HG03045 (cell line): ENCODE data around the gene HEPACAM.

Experiments
- ATAC-seq: cut with Tn5 transposase; IDR thresholded peaks from one replicate; pipeline ENCODE4 v1.9.1; 2021; ENCODE audit warnings: mild to moderate bottlenecking, moderate library complexity; ENCODE audit not compliant: unreplicated experiment

HEPACAM gene

GRCh38 chr11:124900464-124900863 is 35.4 kb downstream of the HEPACAM start:
- ATAC-seq = no peak

GRCh38 chr11:124899383-124900145 is 36.3 kb downstream of the HEPACAM start:
- no peak for ATAC-seq

- ATAC-seq = no peak
Observed at GRCh38 chr11:124898711-124899110, 37.1 kb downstream of the HEPACAM start.

GRCh38 chr11:124898263-124898680 is 37.6 kb downstream of the HEPACAM start:
- no peak for ATAC-seq

DNA sequence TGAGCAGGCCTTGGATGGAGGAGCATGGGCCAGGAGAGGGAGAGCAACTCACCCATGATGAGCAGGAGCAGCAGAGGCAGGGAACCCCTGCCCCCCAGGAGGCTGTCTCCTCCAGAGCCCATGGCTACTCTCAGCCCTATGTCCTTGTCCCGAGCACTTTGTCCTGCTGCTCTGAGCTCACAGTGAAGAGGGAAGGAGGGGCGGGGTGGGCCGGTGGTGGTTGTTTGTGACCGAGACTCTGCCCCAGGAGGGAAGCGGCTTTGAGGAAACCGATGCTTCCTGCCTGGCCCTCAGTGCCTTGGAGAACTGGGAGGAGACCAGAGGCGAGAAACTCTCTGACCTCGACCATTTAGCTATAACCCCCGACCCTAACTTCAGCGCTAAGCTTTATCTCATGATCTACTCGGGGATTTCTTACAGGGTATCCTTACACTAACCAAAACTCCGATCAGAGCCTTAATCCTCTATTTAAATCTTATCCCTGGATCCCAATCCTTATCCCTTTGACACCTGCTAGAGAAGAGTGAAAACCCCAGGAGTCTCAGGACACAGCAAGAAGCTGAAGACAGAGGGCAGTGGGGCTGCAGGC is 38.1 kb downstream of the HEPACAM start, which contains the start of gene ROBO4:
Gene ROBO4, minus strand, starts transcription at position 192 of the 589 bp plus-strand sequence. Its CDS starts 70 bp downstream, at position 122.
- no peak for ATAC-seq

GRCh38 chr11:124896821-124897391 is 38.9 kb downstream of the HEPACAM start:
- ATAC-seq = no peak

GRCh38 chr11:124896071-124896750 is 39.6 kb downstream of the HEPACAM start:
- no peak for ATAC-seq

DNA sequence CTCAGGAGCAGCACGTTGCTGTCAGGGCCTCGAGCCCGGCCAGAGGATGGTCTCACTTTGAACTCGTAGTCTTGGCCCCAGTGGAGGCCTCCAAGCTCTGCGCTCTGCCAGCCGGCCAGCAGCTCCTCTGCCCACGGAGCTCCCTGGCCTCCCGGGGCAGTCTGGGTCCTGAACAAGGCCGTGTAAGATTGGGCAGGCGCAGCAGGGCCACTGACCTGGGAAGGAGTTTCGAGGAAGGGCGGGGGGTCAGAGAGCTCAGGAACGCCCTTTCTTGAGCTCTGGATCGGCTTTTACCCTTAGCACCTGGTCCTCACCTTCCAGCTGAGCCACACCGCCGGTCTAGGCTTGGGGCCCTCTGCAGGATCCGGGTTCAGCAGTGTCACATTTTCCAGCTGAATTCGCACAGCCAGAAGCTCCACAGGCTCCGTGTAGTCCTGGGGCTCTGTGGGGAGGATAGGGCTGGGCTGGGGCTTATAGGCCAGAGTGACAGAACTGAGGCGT is 40.3 kb downstream of the HEPACAM start:
- ATAC-seq = no peak

DNA sequence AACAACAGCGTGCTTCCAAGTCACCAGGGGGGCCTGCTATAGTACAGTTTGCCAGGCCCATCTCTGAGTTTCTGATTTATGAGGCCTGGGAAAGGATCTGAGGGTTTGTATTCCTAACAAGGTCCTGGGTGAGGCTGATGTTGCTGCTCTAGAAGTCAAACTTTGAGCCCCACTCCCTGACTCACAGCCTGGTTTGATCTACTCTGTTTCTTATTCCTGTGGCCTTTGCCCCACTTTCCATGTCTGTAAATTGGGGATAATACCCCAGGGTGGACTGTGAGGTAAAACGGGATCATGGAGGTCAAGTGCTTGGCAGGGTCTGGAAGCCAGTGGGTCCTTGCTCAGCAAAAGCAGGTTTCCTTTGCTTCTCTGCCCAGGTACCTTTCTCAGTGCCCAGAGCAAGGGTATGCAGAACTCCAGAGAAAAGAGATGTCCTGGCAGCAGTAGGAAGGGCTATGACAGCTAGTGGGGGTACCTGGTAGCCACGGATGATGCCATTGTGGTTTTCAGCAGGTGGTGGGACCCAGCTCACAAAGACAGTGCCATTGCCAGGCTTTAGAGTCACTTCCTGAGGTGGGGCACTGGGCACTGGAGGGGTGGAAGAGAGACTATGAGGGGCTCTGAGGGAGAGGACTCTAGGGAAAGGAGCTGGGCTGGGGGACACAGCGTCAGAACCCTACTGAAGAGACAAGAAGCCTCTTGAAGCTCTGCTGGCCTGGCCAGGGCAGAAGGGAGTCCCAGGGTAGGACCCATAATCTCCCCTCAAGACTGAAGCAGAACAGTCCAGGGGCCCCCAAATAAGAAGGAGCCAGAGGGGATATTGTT is 41.0 kb downstream of the HEPACAM start:
- ATAC-seq = no peak

- no peak for ATAC-seq
Observed at GRCh38 chr11:124893781-124894401, 42.0 kb downstream of the HEPACAM start.

DNA sequence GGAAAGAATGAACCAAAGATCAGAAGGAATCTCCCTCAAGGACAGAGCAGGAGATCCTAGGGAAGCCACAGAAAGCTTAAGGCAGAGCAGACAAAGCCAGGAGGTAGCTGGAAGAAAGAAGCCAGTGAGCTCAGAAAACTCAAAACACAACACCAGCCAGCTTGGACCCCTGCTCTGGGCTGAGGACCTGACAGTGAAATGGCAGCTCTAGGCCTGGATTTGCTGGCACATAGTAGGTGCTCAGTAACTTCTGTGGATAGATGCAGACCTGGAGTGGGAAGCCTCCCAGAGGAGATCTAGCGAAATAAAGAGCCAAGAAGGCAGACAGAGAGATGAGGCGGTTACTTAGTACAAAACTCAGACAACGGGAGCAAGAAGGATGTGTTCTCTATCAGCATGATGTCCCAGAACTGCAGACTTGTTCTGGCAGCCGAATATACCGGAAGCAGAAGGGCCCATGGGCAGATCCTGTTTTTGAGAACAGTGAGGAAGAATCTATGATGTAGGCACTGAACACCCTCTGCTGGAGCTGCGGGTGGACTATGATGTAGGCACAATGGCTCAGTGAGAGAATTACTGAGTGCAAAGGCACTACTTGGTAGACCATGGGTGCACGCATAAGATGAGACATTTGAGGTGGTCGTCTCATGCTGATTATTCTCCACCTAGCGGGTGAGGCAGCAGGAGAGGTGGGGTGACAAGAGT is 42.9 kb downstream of the HEPACAM start:
- no peak for ATAC-seq

DNA sequence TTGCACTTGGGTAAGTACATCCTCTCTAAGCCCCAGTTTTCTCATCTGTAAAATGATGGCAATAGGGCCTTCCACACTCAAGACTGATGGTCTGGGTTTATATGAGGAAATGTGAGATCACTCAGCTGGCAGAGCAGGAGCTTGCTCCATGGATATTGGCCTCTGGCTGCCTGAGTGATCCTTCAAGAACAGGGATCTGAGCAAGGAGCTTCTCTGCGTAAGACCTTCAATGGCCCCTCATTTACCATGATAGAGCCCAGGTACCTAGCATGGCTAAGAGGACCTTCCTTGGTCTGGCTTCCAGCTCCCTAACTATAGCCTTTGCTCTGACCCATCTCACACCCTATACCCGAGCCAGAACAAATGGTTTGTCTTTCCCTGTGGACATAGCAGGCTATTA is 43.7 kb downstream of the HEPACAM start:
- ATAC-seq = no peak

DNA sequence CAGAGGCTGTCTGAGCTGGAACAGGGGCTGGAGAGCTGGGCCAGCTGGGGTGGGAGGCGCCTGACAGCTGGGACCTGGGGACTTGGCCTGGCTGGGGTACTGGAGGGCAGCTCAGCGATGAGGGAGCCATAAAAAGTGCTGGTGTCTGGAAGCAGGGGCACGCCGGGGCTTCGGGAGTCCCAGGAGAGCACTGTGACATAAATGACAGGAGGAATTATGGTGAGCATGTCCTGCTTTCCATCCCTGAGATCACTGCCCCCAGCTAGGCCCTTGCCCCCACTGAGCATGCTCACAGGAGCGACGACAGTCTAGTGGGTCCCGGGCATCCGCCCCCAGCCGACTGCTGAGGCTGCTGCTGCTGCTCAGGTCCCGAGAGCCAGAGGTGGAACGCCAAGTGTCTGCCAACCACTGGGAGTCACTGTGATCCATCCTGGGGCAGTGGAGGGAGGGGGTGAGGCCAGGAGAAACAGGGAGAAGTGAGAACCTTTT is 44.4 kb downstream of the HEPACAM start:
- no peak for ATAC-seq

DNA sequence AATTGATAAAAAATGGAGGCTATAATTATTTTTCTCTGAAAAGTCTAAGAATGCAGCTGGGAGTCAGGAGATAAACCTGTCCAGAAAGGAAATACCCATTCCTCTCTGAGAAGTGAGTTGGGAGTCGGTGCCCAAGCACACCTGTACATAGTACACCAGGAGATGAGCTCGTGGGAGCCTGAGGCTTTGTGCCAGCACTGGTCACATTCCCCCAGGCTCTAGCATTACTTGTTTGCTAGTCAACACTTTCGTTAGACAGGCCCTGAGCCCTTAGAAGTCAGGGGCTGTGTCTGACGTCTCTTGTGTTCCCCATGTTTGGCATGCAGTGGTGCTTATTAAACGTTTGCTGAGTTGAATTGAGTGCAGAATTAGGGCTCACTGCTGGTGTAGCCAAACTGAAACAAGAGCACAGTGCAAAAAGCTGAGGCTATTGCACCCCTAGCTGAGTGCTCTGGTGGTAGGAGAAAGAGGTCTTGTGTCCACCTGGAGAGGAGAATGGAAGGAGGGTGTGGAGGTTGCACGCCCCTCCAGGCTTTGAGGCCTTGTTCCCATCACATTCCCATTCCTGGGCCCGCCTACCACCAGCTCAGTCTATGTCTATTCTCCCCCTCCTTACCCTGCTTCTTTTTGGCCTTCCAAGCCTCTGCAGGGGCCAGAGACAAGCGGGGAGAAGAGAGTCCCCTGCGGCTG is 45.0 kb downstream of the HEPACAM start:
- no peak for ATAC-seq

DNA sequence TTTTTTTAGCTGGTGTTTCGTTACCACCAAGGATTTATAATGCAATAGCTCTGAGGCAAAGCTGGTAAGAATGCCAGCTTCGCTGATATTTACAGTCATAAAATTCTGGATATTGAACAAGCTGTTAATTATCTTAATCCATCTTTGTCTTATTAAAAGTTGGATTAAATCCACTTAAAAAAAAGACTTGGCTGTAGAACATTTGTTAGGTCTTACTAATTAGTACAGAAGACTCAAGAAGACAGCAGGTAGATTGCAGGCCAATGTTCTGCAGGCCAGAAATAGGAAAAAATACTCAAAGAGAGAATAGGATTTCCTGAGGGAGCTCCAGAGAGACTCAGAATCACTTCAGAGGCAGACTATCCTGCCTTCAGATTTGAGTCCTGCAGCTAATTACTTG is 45.7 kb downstream of the HEPACAM start:
- ATAC-seq = no peak

GRCh38 chr11:124889191-124890091 is 46.4 kb downstream of the HEPACAM start:
- no peak for ATAC-seq

DNA sequence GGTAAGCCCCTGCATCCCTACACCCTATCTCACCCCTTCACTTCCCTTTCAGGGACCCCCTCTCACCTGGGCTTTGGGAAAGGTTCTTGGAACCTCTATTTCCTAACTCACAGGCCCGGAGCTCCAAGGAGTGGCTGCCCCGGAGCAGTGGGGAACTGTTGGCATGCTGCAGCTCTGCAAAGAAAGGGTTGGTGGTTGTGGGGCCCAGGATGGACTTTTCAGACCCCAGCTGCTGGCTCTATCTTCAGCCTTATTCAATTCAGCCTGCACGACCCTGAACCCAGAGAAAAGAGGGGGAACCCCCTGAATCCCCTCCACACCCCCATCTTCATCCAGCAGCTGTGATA is 48.2 kb downstream of the HEPACAM start:
- no peak for ATAC-seq
